ENCODE data around the gene ZBTB24. TPM values are rescaled to one million over a fixed set of nuclear protein-coding genes. Genes with fewer than 3 reads are reported as not detected.

Gene ZBTB24
- total and polyA plus RNA-seq, 4 donors, result 1.2 to 3.9 (median 2.2) TPM

DNA sequence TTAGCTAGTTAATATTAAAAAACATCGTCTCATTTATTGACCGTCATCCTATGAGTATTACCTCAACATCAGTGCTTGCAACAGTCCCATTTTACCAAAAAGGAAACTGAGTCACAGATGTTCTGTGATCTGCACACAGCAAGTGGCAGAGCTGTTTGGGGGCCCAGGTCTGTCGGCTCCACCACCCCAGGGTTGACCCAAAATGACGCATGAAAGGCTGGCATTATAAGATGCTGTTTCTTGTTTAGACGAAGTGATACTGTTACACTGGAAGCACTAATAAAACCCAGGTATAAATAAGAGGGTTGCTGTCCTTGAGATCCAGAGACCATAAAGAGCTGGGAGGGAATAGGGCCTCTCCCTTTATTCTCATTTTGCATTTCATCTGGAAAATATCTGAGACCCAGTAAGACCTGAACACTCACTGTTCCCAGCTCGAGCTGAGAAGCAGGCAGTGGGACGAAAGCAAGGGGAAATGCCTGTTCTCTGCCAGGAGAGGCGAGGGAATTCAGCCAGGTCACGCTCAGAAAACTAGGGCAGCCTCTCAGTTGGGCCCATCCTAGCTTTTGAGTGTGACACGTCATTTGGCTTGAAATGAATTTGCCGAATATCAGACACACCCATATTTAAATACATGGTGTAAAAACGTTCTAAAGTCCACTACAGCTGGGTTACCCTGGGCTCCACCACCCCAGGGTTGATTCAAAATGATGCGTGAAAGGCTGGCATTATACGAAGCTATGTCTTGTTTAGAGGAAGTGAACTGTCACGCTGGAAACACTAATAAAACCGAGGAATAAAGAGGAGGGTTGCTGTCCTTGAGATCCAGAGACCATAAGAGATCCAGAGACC is 26.1 kb downstream of the ZBTB24 start:
- H3K27ac ChIP-seq (ENCODE audit: low read depth in 1 of 2, low read length in 2 of 2), result no peak overlapping the region
- WGBS, result 62% methylated on average over 16 of the region's 16 CpGs
- H3K4me3 ChIP-seq (ENCODE audit: low read depth in 1 of 3, low read length in 3 of 3), result no peak overlapping the region
- H3K27me3 ChIP-seq (ENCODE audit: control insufficient read depth in 4 of 4, insufficient read depth in 4 of 4, low read length in 3 of 4), result no peaks in the 10 kb centered on the region
- peaks cover 8 to 19% (median 16%) of the 10 kb centered on the region in 4 donors for H3K4me1 ChIP-seq (ENCODE audit: control insufficient read depth in 4 of 4, insufficient read depth in 4 of 4, low read length in 3 of 4)
- no peak overlapping the region for H3K9ac ChIP-seq (ENCODE audit: low read depth in 1 of 2, low read length in 2 of 2)
- H3K36me3 ChIP-seq (ENCODE audit: control insufficient read depth in 4 of 4, insufficient read depth in 3 of 4, low read depth in 1 of 4, low read length in 3 of 4), result peaks cover 0 to 6% (median 3%) of the 10 kb centered on the region in 4 donors
- DNase-seq (ENCODE audit: low spot score), result no peak
- H3K9me3 ChIP-seq (ENCODE audit: control insufficient read depth in 4 of 4, low read length in 3 of 4), result no peaks in the 10 kb centered on the region
- no peak for TF ChIP-seq HNF4G (IDR thresholded peaks at IDR 0.05)
- no peak for TF ChIP-seq YY1 (IDR thresholded peaks at IDR 0.05)
- no peak for TF ChIP-seq NR2F2 (IDR thresholded peaks at IDR 0.05)
- TF ChIP-seq RXRA (IDR thresholded peaks at IDR 0.05), result no peak
- TF ChIP-seq FOXA2 (IDR thresholded peaks at IDR 0.05), result no peak
- TF ChIP-seq, protein P1, sequence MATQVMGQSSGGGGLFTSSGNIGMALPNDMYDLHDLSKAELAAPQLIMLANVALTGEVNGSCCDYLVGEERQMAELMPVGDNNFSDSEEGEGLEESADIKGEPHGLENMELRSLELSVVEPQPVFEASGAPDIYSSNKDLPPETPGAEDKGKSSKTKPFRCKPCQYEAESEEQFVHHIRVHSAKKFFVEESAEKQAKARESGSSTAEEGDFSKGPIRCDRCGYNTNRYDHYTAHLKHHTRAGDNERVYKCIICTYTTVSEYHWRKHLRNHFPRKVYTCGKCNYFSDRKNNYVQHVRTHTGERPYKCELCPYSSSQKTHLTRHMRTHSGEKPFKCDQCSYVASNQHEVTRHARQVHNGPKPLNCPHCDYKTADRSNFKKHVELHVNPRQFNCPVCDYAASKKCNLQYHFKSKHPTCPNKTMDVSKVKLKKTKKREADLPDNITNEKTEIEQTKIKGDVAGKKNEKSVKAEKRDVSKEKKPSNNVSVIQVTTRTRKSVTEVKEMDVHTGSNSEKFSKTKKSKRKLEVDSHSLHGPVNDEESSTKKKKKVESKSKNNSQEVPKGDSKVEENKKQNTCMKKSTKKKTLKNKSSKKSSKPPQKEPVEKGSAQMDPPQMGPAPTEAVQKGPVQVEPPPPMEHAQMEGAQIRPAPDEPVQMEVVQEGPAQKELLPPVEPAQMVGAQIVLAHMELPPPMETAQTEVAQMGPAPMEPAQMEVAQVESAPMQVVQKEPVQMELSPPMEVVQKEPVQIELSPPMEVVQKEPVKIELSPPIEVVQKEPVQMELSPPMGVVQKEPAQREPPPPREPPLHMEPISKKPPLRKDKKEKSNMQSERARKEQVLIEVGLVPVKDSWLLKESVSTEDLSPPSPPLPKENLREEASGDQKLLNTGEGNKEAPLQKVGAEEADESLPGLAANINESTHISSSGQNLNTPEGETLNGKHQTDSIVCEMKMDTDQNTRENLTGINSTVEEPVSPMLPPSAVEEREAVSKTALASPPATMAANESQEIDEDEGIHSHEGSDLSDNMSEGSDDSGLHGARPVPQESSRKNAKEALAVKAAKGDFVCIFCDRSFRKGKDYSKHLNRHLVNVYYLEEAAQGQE (IDR thresholded peaks at IDR 0.05), result no peak
- no peak for TF ChIP-seq TAF1 (conservative IDR thresholded peaks at IDR 0.05)
- TF ChIP-seq, protein P2, sequence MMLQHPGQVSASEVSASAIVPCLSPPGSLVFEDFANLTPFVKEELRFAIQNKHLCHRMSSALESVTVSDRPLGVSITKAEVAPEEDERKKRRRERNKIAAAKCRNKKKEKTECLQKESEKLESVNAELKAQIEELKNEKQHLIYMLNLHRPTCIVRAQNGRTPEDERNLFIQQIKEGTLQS (IDR thresholded peaks at IDR 0.05), result no peak
- peak; percentile 42 for TF ChIP-seq SP1 (IDR thresholded peaks at IDR 0.05)
- TF ChIP-seq, protein P3, sequence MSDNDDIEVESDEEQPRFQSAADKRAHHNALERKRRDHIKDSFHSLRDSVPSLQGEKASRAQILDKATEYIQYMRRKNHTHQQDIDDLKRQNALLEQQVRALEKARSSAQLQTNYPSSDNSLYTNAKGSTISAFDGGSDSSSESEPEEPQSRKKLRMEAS (IDR thresholded peaks at IDR 0.05), result no peak
- TF ChIP-seq EGR1 (IDR thresholded peaks at IDR 0.05; ENCODE audit: low read depth in 2 of 2), result no peak
- peak in 1 of 2 donors; percentile 23 for TF ChIP-seq RAD21 (IDR thresholded peaks at IDR 0.05)
- TF ChIP-seq JUND (IDR thresholded peaks at IDR 0.05), result no peak
- peak in 1 of 2 donors; percentile 43 for TF ChIP-seq HNF4A (conservative IDR thresholded peaks at IDR 0.05)
- TF ChIP-seq, protein P4, sequence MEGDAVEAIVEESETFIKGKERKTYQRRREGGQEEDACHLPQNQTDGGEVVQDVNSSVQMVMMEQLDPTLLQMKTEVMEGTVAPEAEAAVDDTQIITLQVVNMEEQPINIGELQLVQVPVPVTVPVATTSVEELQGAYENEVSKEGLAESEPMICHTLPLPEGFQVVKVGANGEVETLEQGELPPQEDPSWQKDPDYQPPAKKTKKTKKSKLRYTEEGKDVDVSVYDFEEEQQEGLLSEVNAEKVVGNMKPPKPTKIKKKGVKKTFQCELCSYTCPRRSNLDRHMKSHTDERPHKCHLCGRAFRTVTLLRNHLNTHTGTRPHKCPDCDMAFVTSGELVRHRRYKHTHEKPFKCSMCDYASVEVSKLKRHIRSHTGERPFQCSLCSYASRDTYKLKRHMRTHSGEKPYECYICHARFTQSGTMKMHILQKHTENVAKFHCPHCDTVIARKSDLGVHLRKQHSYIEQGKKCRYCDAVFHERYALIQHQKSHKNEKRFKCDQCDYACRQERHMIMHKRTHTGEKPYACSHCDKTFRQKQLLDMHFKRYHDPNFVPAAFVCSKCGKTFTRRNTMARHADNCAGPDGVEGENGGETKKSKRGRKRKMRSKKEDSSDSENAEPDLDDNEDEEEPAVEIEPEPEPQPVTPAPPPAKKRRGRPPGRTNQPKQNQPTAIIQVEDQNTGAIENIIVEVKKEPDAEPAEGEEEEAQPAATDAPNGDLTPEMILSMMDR (IDR thresholded peaks at IDR 0.05; ENCODE audit: low read depth, low read length, missing input control), result no peak
- TF ChIP-seq GABPA (IDR thresholded peaks at IDR 0.05 in 1 of 2, conservative IDR thresholded peaks at IDR 0.05 in 1 of 2), result no peak

DNA sequence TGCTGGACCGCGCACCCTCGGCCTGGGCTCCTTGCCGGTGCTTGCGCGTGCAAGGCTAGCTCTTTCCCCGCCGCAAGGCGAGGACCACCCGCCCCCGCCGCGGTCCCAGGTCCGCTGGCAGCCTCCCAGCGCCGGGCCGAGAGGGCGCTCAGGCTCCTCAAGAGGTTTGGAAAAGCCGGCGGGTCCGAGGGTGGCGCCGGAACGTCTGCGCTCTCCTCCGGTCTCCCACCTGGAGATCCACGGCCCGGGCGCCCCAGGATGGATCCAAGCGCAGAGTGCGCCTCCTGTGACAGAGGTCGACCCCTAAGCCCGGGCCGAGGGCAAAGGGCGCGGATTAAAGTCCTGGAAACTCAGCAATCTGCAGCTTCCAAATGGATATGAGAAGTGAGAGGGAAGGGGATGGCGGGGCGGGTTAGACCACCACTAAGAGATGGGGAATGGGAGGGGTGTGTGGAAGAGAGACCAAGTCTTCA is 26.9 kb downstream of the ZBTB24 start:
- Histone ChIP-seq H3K9me3 (ENCODE audit: control insufficient read depth in 4 of 4, low read length in 3 of 4) (no peaks in the 10 kb centered on the region), H3K4me3 (ENCODE audit: low read depth in 1 of 3, low read length in 3 of 3) (peak overlapping the region; percentile 27 to 73 (median 56)), H3K36me3 (ENCODE audit: control insufficient read depth in 4 of 4, insufficient read depth in 3 of 4, low read depth in 1 of 4, low read length in 3 of 4) (peaks cover 0 to 1% (median 0%) of the 10 kb centered on the region in 4 donors), H3K27ac (ENCODE audit: low read depth in 1 of 2, low read length in 2 of 2) (no peak overlapping the region), H3K27me3 (ENCODE audit: control insufficient read depth in 4 of 4, insufficient read depth in 4 of 4, low read length in 3 of 4) (no peaks in the 10 kb centered on the region), H3K4me1 (ENCODE audit: control insufficient read depth in 4 of 4, insufficient read depth in 4 of 4, low read length in 3 of 4) (peaks cover 8 to 19% (median 16%) of the 10 kb centered on the region in 4 donors), H3K9ac (ENCODE audit: low read depth in 1 of 2, low read length in 2 of 2) (no peak overlapping the region)
- TF ChIP-seq FOXA1 (IDR thresholded peaks at IDR 0.05) (no peak), FOXA2 (IDR thresholded peaks at IDR 0.05) (no peak), EGR1 (IDR thresholded peaks at IDR 0.05; ENCODE audit: low read depth in 2 of 2) (no peak), YY1 (IDR thresholded peaks at IDR 0.05) (no peak), SP1 (IDR thresholded peaks at IDR 0.05) (no peak), JUND (IDR thresholded peaks at IDR 0.05) (no peak), RAD21 (IDR thresholded peaks at IDR 0.05) (no peak), TAF1 (conservative IDR thresholded peaks at IDR 0.05) (no peak), HNF4A (conservative IDR thresholded peaks at IDR 0.05) (no peak), NR2F2 (IDR thresholded peaks at IDR 0.05) (no peak)
- TF ChIP-seq, protein P2 (IDR thresholded peaks at IDR 0.05), result no peak
- TF ChIP-seq, protein P4 (IDR thresholded peaks at IDR 0.05; ENCODE audit: low read depth, low read length, missing input control), result no peak
- TF ChIP-seq, protein P5, sequence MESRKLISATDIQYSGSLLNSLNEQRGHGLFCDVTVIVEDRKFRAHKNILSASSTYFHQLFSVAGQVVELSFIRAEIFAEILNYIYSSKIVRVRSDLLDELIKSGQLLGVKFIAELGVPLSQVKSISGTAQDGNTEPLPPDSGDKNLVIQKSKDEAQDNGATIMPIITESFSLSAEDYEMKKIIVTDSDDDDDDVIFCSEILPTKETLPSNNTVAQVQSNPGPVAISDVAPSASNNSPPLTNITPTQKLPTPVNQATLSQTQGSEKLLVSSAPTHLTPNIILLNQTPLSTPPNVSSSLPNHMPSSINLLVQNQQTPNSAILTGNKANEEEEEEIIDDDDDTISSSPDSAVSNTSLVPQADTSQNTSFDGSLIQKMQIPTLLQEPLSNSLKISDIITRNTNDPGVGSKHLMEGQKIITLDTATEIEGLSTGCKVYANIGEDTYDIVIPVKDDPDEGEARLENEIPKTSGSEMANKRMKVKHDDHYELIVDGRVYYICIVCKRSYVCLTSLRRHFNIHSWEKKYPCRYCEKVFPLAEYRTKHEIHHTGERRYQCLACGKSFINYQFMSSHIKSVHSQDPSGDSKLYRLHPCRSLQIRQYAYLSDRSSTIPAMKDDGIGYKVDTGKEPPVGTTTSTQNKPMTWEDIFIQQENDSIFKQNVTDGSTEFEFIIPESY (IDR thresholded peaks at IDR 0.05), result no peak
- TF ChIP-seq, protein P3 (IDR thresholded peaks at IDR 0.05), result no peak
- no peak for DNase-seq (ENCODE audit: low spot score)
- 13% methylated on average over 38 of the region's 38 CpGs for WGBS
